Measurements from ENCODE around the gene KCMF1. TPM values are rescaled to one million over a fixed set of nuclear protein-coding genes. Genes with fewer than 3 reads are reported as not detected.

KCMF1 gene
- total and polyA plus RNA-seq, 9 of the 15 experiments (the other 6 are each of a cell fraction or from before 2014, with no cell fraction given) = 6.8 to 88.2 (median 46.5) TPM

GRCh38 chr2:84925724-84926376 is 45.1 kb upstream of the KCMF1 start (continued):
- TF ChIP-seq, protein P1, sequence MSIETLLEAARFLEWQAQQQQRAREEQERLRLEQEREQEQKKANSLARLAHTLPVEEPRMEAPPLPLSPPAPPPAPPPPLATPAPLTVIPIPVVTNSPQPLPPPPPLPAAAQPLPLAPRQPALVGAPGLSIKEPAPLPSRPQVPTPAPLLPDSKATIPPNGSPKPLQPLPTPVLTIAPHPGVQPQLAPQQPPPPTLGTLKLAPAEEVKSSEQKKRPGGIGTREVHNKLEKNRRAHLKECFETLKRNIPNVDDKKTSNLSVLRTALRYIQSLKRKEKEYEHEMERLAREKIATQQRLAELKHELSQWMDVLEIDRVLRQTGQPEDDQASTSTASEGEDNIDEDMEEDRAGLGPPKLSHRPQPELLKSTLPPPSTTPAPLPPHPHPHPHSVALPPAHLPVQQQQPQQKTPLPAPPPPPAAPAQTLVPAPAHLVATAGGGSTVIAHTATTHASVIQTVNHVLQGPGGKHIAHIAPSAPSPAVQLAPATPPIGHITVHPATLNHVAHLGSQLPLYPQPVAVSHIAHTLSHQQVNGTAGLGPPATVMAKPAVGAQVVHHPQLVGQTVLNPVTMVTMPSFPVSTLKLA (conservative IDR thresholded peaks at IDR 0.05) = peak; percentile 49 to 74; a peak in 3 of 4 replicates
- TF ChIP-seq, protein P2, sequence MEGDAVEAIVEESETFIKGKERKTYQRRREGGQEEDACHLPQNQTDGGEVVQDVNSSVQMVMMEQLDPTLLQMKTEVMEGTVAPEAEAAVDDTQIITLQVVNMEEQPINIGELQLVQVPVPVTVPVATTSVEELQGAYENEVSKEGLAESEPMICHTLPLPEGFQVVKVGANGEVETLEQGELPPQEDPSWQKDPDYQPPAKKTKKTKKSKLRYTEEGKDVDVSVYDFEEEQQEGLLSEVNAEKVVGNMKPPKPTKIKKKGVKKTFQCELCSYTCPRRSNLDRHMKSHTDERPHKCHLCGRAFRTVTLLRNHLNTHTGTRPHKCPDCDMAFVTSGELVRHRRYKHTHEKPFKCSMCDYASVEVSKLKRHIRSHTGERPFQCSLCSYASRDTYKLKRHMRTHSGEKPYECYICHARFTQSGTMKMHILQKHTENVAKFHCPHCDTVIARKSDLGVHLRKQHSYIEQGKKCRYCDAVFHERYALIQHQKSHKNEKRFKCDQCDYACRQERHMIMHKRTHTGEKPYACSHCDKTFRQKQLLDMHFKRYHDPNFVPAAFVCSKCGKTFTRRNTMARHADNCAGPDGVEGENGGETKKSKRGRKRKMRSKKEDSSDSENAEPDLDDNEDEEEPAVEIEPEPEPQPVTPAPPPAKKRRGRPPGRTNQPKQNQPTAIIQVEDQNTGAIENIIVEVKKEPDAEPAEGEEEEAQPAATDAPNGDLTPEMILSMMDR (IDR thresholded peaks at IDR 0.05 in 2 of 3, conservative IDR thresholded peaks at IDR 0.05 in 1 of 3; ENCODE audit: insufficient read depth in 2 of 3, low read depth in 1 of 3, low read length in 3 of 3) = peak; percentile 99 to 100 (median 99)
- no peak for TF ChIP-seq ZNF445 (CRISPR knock-in tag; IDR thresholded peaks at IDR 0.05; ENCODE audit: low read depth)
- no peak for TF ChIP-seq FOXK1 (CRISPR knock-in tag; IDR thresholded peaks at IDR 0.05; ENCODE audit: borderline replicate concordance)
- peak; percentile 71 for TF ChIP-seq TCF7 (IDR thresholded peaks at IDR 0.05; ENCODE audit: borderline replicate concordance)
- 0 out of 2 replicates have a peak, but pooled peaks have one; percentile 23 for TF ChIP-seq FOXJ2 (tag; IDR thresholded peaks at IDR 0.05)
- peak; percentile 69 for TF ChIP-seq ZNF175 (CRISPR knock-in tag; IDR thresholded peaks at IDR 0.05; ENCODE audit: low read depth)
- peak; percentile 55; the same call in 1 of the 2 replicates for TF ChIP-seq EP400 (IDR thresholded peaks at IDR 0.05)
- TF ChIP-seq CTBP1 (IDR thresholded peaks at IDR 0.05; ENCODE audit: borderline replicate concordance) = peak; percentile 99
- no peak for TF ChIP-seq ATF1 (CRISPR knock-in tag; IDR thresholded peaks at IDR 0.05)
- peak; percentile 79 for TF ChIP-seq ATF1 (tag; IDR thresholded peaks at IDR 0.05)
- TF ChIP-seq CEBPB (tag; IDR thresholded peaks at IDR 0.05) = peak; percentile 98
- TF ChIP-seq RAD21 (CRISPR knock-in tag; conservative IDR thresholded peaks at IDR 0.05 in 1 of 2, IDR thresholded peaks at IDR 0.05 in 1 of 2) = peak; percentile 98 to 99
- peak; percentile 49 for TF ChIP-seq HNRNPLL (IDR thresholded peaks at IDR 0.05; ENCODE audit: low read depth, low read length, poor library complexity, severe bottlenecking)
- 0 out of 2 replicates have a peak, but pooled peaks have one; percentile 42 for TF ChIP-seq NR1H2 (CRISPR knock-in tag; IDR thresholded peaks at IDR 0.05)
- TF ChIP-seq BHLHE40 (IDR thresholded peaks at IDR 0.05; ENCODE audit: low read length) = peak; percentile 44; the same call in 1 of the 2 replicates
- TF ChIP-seq, protein P3, sequence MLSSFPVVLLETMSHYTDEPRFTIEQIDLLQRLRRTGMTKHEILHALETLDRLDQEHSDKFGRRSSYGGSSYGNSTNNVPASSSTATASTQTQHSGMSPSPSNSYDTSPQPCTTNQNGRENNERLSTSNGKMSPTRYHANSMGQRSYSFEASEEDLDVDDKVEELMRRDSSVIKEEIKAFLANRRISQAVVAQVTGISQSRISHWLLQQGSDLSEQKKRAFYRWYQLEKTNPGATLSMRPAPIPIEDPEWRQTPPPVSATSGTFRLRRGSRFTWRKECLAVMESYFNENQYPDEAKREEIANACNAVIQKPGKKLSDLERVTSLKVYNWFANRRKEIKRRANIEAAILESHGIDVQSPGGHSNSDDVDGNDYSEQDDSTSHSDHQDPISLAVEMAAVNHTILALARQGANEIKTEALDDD (IDR thresholded peaks at IDR 0.05) = peak; percentile 77; the same call in 1 of the 2 replicates
- no peak for TF ChIP-seq FOS (IDR thresholded peaks at IDR 0.05; ENCODE audit: extremely low read depth, insufficient read length)
- TF ChIP-seq ARID1B (IDR thresholded peaks at IDR 0.05) = peak; percentile 60
- TF ChIP-seq ZNF384 (IDR thresholded peaks at IDR 0.05; ENCODE audit: low read depth, low read length) = peak; percentile 38

Data from K562 (cell line).